ENCODE results near the gene FASTKD3. TPM values are rescaled to one million over a fixed set of nuclear protein-coding genes. Genes with fewer than 3 reads are reported as not detected.

FASTKD3 gene
- total and polyA plus RNA-seq, 4 experiments from 2014 or later, result 11.1 to 17.6 (median 12.6) TPM

- POLR2A ChIA-PET (ENCODE audit: partially characterized antibody), result no interaction called here
- Mint-ChIP-seq H3K4me1 (peaks cover 0 to 9% (median 1%) of the 10 kb centered on the region in 4 donors), H3K9me3 (no peaks in the 10 kb centered on the region), H3K27ac (peak overlapping the region in 1 of 7 donors; percentile 21), H3K27me3 (no peaks in the 10 kb centered on the region), H3K4me3 (no peak overlapping the region), H3K36me3 (peaks cover 80 to 84% of the 10 kb centered on the region in 2 donors)
- CTCF ChIA-PET (ENCODE audit: partially characterized antibody), result no interaction called here
- H3K27ac ChIP-seq (ENCODE audit: low read depth, low read length), result no peak overlapping the region
- no peaks in the 10 kb centered on the region for H3K9me3 ChIP-seq (ENCODE audit: control insufficient read depth in 1 of 2, low read length in 2 of 2)
- no peak overlapping the region for H3K4me3 ChIP-seq (ENCODE audit: low read length in 2 of 2)
- H3K4me1 ChIP-seq (ENCODE audit: insufficient read depth, low read length), result peaks cover 6% of the 10 kb centered on the region
- H3K27me3 ChIP-seq (ENCODE audit: insufficient read depth, low read length), result no peaks in the 10 kb centered on the region
- DNase-seq, result no peak
- intact Hi-C loops (cut with micrococcal nuclease), result no loop called here
- H3K36me3 ChIP-seq (ENCODE audit: insufficient read depth, low read length), result peaks cover 79% of the 10 kb centered on the region
Observed at GRCh38 chr5:7894439-7894838, 25.6 kb upstream of the FASTKD3 start.

- POLR2A ChIA-PET (ENCODE audit: partially characterized antibody), result interaction anchor here (1.0 kb wide), 1 partner anchor 20 kb away, joined by 6 read pairs; the partner anchor contains the start of genes FASTKD3 and MTRR
- H3K27ac ChIP-seq (ENCODE audit: low read depth, low read length), result no peak overlapping the region
- peaks cover 53 to 76% of the 10 kb centered on the region in 2 donors for H3K36me3 Mint-ChIP-seq
- H3K36me3 ChIP-seq (ENCODE audit: insufficient read depth, low read length), result peaks cover 64% of the 10 kb centered on the region
- no peaks in the 10 kb centered on the region for H3K27me3 ChIP-seq (ENCODE audit: insufficient read depth, low read length)
- H3K27me3 Mint-ChIP-seq, result no peaks in the 10 kb centered on the region
- CTCF ChIA-PET (ENCODE audit: partially characterized antibody), result interaction anchor here (4.0 to 4.3 kb wide), 2 partner anchors 15 to 20 kb away, joined by 25 to 58 read pairs; partner anchors contain the start of genes FASTKD3 and MTRR
- H3K9me3 ChIP-seq (ENCODE audit: control insufficient read depth in 1 of 2, low read length in 2 of 2), result no peaks in the 10 kb centered on the region
- intact Hi-C loops (cut with micrococcal nuclease), result no loop called here
- DNase-seq, result no peak
- peaks cover 5 to 8% (median 7%) of the 10 kb centered on the region in 4 donors for H3K4me1 Mint-ChIP-seq
- H3K4me3 Mint-ChIP-seq, result no peak overlapping the region
- H3K4me3 ChIP-seq (ENCODE audit: low read length in 2 of 2), result no peak overlapping the region
- no peaks in the 10 kb centered on the region for H3K9me3 Mint-ChIP-seq
- peak overlapping the region in 2 of 7 donors; percentile 47 to 70 for H3K27ac Mint-ChIP-seq
- no peaks in the 10 kb centered on the region for H3K4me1 ChIP-seq (ENCODE audit: insufficient read depth, low read length)
Observed at GRCh38 chr5:7888901-7889300, 20.1 kb upstream of the FASTKD3 start.

DNA sequence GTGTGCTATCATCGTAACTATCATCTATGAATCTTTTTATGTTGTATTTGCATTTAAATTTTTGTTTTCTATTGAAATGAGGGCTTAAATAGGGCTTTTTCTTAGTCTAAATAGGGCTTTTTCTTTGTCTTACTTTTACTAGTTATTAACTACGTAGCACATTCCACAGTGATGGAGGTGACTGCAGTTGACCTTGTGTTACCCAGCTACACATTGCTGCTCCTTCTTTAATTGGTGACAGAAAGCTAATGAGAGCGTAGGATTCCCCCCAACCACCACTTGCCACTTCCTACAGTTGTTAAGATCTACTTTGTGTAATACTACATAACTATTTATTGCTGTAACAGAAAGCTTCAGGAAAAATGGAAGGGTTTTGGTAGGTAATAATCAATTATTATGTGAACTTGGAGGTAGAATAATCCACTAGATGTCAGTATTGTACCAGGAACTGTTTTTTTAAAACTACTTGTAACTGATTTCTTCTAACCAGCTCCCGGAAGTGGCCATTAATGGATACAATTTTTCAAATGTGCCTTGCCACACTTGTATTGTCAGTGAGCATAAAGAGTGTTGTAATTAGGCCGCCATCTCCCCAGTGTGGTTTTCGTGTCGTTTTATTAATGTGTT lies 18.1 kb upstream of the FASTKD3 start:
- peaks cover 47 to 76% of the 10 kb centered on the region in 2 donors for H3K36me3 Mint-ChIP-seq
- no peaks in the 10 kb centered on the region for H3K27me3 Mint-ChIP-seq
- peak overlapping the region in 4 of 7 donors; percentile 10 to 50 (median 23) for H3K27ac Mint-ChIP-seq
- POLR2A ChIA-PET (ENCODE audit: partially characterized antibody), result interaction anchor here (1.2 to 2.5 kb wide), 3 partner anchors 12 to 18 kb away, joined by 3 to 12 read pairs (median 10); partner anchors contain the start of genes FASTKD3 and MTRR
- no peak overlapping the region for H3K4me3 Mint-ChIP-seq
- Histone ChIP-seq H3K9me3 (ENCODE audit: control insufficient read depth in 1 of 2, low read length in 2 of 2) (no peaks in the 10 kb centered on the region), H3K27ac (ENCODE audit: low read depth, low read length) (no peak overlapping the region), H3K4me3 (ENCODE audit: low read length in 2 of 2) (no peak overlapping the region), H3K36me3 (ENCODE audit: insufficient read depth, low read length) (peaks cover 62% of the 10 kb centered on the region), H3K4me1 (ENCODE audit: insufficient read depth, low read length) (no peaks in the 10 kb centered on the region), H3K27me3 (ENCODE audit: insufficient read depth, low read length) (no peaks in the 10 kb centered on the region)
- CTCF ChIA-PET (ENCODE audit: partially characterized antibody), result interaction anchor here (0.8 to 4.3 kb wide), 16 partner anchors 9 to 571 kb away, joined by 3 to 58 read pairs (median 4); partner anchors contain the start of genes FASTKD3 and MTRR
- H3K9me3 Mint-ChIP-seq, result no peaks in the 10 kb centered on the region
- intact Hi-C loops (cut with micrococcal nuclease), result loop anchor here (1.0 kb wide), 1 partner anchor 14 kb away; no protein-coding TSS in a partner anchor
- peaks cover 4 to 13% (median 8%) of the 10 kb centered on the region in 4 donors for H3K4me1 Mint-ChIP-seq
- DNase-seq, result peak in 4 of 5 donors; percentile 26 to 44 (median 37)

- H3K27me3 Mint-ChIP-seq, result no peaks in the 10 kb centered on the region
- no peak overlapping the region for H3K4me3 Mint-ChIP-seq
- CTCF ChIA-PET (ENCODE audit: partially characterized antibody), result interaction anchor here (1.0 to 4.3 kb wide), 2 partner anchors 10 to 12 kb away, joined by 3 to 58 read pairs; no protein-coding TSS in a partner anchor
- H3K36me3 Mint-ChIP-seq, result peaks cover 50 to 82% of the 10 kb centered on the region in 2 donors
- DNase-seq, result no peak
- no peaks in the 10 kb centered on the region for H3K27me3 ChIP-seq (ENCODE audit: insufficient read depth, low read length)
- H3K9me3 ChIP-seq (ENCODE audit: control insufficient read depth in 1 of 2, low read length in 2 of 2), result no peaks in the 10 kb centered on the region
- peaks cover 70% of the 10 kb centered on the region for H3K36me3 ChIP-seq (ENCODE audit: insufficient read depth, low read length)
- no peak overlapping the region for H3K27ac ChIP-seq (ENCODE audit: low read depth, low read length)
- no peaks in the 10 kb centered on the region for H3K4me1 ChIP-seq (ENCODE audit: insufficient read depth, low read length)
- peak overlapping the region in 3 of 7 donors; percentile 2 to 50 (median 46) for H3K27ac Mint-ChIP-seq
- H3K9me3 Mint-ChIP-seq, result no peaks in the 10 kb centered on the region
- intact Hi-C loops (cut with micrococcal nuclease), result no loop called here
- POLR2A ChIA-PET (ENCODE audit: partially characterized antibody), result no interaction called here
- H3K4me1 Mint-ChIP-seq, result peaks cover 16 to 26% (median 21%) of the 10 kb centered on the region in 4 donors
- no peak overlapping the region for H3K4me3 ChIP-seq (ENCODE audit: low read length in 2 of 2)
Observed at GRCh38 chr5:7884491-7885267, 15.8 kb upstream of the FASTKD3 start.

DNA sequence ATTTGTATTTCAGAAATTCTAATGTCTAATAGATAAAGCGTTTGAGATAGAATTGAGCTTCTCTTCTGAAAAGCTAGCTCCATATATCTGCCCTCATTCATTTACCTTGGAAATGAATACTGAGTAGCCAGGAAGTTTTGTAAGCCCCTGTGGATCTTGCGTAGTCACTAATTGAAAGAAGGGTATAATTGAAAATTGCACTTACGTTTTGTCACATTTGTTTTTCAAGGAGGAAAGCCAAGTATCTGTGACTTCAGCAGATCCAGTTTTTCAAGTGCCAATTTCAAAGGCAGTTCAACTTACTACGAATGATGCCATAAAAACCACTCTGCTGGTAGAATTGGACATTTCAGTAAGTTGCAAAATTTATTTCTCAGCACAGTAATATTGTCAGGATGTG lies 14.1 kb upstream of the FASTKD3 start:
- H3K27ac Mint-ChIP-seq, result peak overlapping the region in 3 of 7 donors; percentile 54 to 70 (median 57)
- H3K4me1 ChIP-seq (ENCODE audit: insufficient read depth, low read length), result peaks cover 11% of the 10 kb centered on the region
- H3K27ac ChIP-seq (ENCODE audit: low read depth, low read length), result no peak overlapping the region
- H3K36me3 Mint-ChIP-seq, result peaks cover 47 to 82% of the 10 kb centered on the region in 2 donors
- no peaks in the 10 kb centered on the region for H3K27me3 ChIP-seq (ENCODE audit: insufficient read depth, low read length)
- no peaks in the 10 kb centered on the region for H3K9me3 Mint-ChIP-seq
- H3K4me3 Mint-ChIP-seq, result no peak overlapping the region
- peaks cover 71% of the 10 kb centered on the region for H3K36me3 ChIP-seq (ENCODE audit: insufficient read depth, low read length)
- no peaks in the 10 kb centered on the region for H3K27me3 Mint-ChIP-seq
- H3K4me1 Mint-ChIP-seq, result peaks cover 26 to 38% (median 31%) of the 10 kb centered on the region in 4 donors
- H3K9me3 ChIP-seq (ENCODE audit: control insufficient read depth in 1 of 2, low read length in 2 of 2), result no peaks in the 10 kb centered on the region
- no peak overlapping the region for H3K4me3 ChIP-seq (ENCODE audit: low read length in 2 of 2)
- intact Hi-C loops (cut with micrococcal nuclease), result no loop called here
- ChIA-PET CTCF (ENCODE audit: partially characterized antibody) (interaction anchor here (1.8 kb wide), 1 partner anchor 14 kb away, joined by 4 read pairs; the partner anchor contains the start of genes FASTKD3 and MTRR), POLR2A (ENCODE audit: partially characterized antibody) (no interaction called here)
- no peak for DNase-seq

- H3K27ac Mint-ChIP-seq, result peak overlapping the region in 5 of 7 donors; percentile 9 to 81 (median 42)
- Histone ChIP-seq H3K4me3 (ENCODE audit: low read length in 2 of 2) (no peak overlapping the region), H3K4me1 (ENCODE audit: insufficient read depth, low read length) (peaks cover 22% of the 10 kb centered on the region), H3K27ac (ENCODE audit: low read depth, low read length) (no peak overlapping the region), H3K9me3 (ENCODE audit: control insufficient read depth in 1 of 2, low read length in 2 of 2) (no peaks in the 10 kb centered on the region), H3K36me3 (ENCODE audit: insufficient read depth, low read length) (peaks cover 73% of the 10 kb centered on the region), H3K27me3 (ENCODE audit: insufficient read depth, low read length) (no peaks in the 10 kb centered on the region)
- intact Hi-C loops (cut with micrococcal nuclease), result no loop called here
- H3K9me3 Mint-ChIP-seq, result no peaks in the 10 kb centered on the region
- no peaks in the 10 kb centered on the region for H3K27me3 Mint-ChIP-seq
- ChIA-PET POLR2A (ENCODE audit: partially characterized antibody) (interaction anchor here (0.9 kb wide), 1 partner anchor 12 kb away, joined by 3 read pairs; no protein-coding TSS in a partner anchor), CTCF (ENCODE audit: partially characterized antibody) (interaction anchor here (1.2 to 2.0 kb wide), 2 partner anchors 9 to 15 kb away, joined by 4 to 5 read pairs; no protein-coding TSS in a partner anchor)
- H3K4me1 Mint-ChIP-seq, result peaks cover 27 to 42% (median 36%) of the 10 kb centered on the region in 4 donors
- H3K36me3 Mint-ChIP-seq, result peaks cover 53 to 82% of the 10 kb centered on the region in 2 donors
- no peak for DNase-seq
- no peak overlapping the region for H3K4me3 Mint-ChIP-seq
Observed at GRCh38 chr5:7881816-7882215, 13.0 kb upstream of the FASTKD3 start.
